ENCODE data around the gene CFAP410.

The CFAP410 gene

DNA sequence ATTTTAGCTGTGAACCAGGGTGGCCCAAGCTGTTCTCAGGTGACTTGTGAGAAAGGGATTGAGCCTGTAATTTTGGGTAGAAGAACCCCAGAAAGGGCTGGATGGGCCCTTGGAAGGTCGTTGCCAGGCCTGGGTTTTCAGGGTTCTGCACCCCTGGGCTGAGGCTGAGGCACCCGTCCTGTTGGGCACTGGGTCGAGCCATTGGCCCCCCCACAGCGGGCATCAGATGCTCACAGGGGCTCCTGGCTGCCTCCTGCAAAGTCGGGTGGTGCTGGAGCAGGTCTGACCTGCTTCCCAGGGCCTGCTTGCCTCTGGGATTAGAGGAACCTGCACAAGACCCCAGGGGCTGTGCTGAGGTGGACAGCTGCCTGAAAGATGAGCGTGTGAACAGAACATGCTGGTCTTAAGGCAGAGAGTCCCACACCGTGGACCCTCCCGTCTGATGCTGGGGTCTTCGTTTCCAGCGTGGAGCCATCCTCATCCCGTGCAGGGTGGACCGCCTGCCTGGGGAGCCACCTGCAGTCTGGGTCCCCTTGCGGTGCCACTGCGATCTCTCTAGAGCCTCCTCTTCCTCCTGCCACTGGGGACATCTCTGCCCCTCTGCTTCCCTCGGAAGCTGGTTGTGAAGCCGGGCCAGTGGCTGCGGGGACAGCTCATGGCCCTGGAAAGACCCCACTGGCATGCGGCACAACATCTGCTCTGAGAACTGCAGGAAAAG lies 12.5 kb upstream of the CFAP410 start:
- no peak for ATAC-seq
- TF ChIP-seq, protein P1, sequence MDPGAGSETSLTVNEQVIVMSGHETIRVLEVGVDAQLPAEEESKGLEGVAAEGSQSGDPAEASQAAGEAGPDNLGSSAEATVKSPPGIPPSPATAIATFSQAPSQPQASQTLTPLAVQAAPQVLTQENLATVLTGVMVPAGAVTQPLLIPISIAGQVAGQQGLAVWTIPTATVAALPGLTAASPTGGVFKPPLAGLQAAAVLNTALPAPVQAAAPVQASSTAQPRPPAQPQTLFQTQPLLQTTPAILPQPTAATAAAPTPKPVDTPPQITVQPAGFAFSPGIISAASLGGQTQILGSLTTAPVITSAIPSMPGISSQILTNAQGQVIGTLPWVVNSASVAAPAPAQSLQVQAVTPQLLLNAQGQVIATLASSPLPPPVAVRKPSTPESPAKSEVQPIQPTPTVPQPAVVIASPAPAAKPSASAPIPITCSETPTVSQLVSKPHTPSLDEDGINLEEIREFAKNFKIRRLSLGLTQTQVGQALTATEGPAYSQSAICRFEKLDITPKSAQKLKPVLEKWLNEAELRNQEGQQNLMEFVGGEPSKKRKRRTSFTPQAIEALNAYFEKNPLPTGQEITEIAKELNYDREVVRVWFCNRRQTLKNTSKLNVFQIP (CRISPR knock-in tag; IDR thresholded peaks at IDR 0.05; ENCODE audit: borderline replicate concordance, low read depth), result no peak
- no peak for TF ChIP-seq ZNF565 (CRISPR knock-in tag; conservative IDR thresholded peaks at IDR 0.05; ENCODE audit: low read depth)
- no peak for TF ChIP-seq RARB (CRISPR knock-in tag; IDR thresholded peaks at IDR 0.05)
- TF ChIP-seq ZC3H10 (CRISPR knock-in tag; IDR thresholded peaks at IDR 0.05), result no peak
- TF ChIP-seq ZNF8 (CRISPR knock-in tag; IDR thresholded peaks at IDR 0.05), result no peak
- TF ChIP-seq PPARA (CRISPR knock-in tag; IDR thresholded peaks at IDR 0.05; ENCODE audit: borderline replicate concordance), result no peak
- TF ChIP-seq, protein P2, sequence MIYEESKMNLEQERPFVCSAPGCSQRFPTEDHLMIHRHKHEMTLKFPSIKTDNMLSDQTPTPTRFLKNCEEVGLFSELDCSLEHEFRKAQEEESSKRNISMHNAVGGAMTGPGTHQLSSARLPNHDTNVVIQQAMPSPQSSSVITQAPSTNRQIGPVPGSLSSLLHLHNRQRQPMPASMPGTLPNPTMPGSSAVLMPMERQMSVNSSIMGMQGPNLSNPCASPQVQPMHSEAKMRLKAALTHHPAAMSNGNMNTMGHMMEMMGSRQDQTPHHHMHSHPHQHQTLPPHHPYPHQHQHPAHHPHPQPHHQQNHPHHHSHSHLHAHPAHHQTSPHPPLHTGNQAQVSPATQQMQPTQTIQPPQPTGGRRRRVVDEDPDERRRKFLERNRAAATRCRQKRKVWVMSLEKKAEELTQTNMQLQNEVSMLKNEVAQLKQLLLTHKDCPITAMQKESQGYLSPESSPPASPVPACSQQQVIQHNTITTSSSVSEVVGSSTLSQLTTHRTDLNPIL (CRISPR knock-in tag; IDR thresholded peaks at IDR 0.05; ENCODE audit: low read depth), result no peak
- TF ChIP-seq, protein P3, sequence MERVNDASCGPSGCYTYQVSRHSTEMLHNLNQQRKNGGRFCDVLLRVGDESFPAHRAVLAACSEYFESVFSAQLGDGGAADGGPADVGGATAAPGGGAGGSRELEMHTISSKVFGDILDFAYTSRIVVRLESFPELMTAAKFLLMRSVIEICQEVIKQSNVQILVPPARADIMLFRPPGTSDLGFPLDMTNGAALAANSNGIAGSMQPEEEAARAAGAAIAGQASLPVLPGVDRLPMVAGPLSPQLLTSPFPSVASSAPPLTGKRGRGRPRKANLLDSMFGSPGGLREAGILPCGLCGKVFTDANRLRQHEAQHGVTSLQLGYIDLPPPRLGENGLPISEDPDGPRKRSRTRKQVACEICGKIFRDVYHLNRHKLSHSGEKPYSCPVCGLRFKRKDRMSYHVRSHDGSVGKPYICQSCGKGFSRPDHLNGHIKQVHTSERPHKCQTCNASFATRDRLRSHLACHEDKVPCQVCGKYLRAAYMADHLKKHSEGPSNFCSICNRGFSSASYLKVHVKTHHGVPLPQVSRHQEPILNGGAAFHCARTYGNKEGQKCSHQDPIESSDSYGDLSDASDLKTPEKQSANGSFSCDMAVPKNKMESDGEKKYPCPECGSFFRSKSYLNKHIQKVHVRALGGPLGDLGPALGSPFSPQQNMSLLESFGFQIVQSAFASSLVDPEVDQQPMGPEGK (CRISPR knock-in tag; IDR thresholded peaks at IDR 0.05; ENCODE audit: borderline replicate concordance), result no peak
- no peak for TF ChIP-seq ZFP30 (CRISPR knock-in tag; IDR thresholded peaks at IDR 0.05)
- TF ChIP-seq, protein P4, sequence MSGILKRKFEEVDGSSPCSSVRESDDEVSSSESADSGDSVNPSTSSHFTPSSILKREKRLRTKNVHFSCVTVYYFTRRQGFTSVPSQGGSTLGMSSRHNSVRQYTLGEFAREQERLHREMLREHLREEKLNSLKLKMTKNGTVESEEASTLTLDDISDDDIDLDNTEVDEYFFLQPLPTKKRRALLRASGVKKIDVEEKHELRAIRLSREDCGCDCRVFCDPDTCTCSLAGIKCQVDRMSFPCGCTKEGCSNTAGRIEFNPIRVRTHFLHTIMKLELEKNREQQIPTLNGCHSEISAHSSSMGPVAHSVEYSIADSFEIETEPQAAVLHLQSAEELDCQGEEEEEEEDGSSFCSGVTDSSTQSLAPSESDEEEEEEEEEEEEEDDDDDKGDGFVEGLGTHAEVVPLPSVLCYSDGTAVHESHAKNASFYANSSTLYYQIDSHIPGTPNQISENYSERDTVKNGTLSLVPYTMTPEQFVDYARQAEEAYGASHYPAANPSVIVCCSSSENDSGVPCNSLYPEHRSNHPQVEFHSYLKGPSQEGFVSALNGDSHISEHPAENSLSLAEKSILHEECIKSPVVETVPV (CRISPR knock-in tag; IDR thresholded peaks at IDR 0.05), result no peak
- TF ChIP-seq CSDC2 (CRISPR knock-in tag; IDR thresholded peaks at IDR 0.05), result no peak
- no peak for TF ChIP-seq ZFP3 (CRISPR knock-in tag; IDR thresholded peaks at IDR 0.05)

DNA sequence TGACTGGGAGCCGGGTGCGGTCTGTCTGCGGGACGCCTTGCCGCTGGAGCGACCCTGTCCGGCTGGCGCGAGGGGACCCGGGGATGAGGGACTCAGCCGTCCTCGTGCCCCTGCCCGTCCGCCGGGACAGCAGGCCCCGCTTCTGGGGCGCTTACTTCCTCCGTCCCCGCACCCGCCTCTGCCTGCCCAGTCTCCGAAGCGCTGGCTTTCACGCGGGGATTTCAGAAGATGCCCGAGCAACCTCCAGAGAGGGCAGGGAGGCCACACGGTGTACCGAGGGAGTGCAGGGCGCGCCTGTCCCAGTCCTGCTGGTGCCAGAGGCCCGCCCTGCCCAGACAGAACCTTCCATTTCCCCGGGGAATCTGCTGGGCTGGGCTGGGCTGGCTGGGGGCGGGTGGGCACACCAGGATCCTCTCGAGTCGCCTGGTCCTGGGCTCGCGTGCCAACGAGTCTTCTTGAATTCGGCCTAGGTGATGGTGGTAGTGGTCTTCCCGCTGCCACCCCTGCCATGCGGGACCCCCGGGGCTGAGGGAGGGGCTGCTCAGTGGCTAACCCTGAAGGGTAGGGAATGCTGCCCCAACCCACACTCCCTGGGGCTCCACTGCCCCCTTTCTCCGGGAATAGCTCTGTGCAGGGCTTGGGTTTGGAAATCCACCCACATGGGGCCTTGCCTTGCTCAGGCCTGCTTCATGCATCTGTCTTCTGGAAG lies 11.7 kb upstream of the CFAP410 start:
- no peak for ATAC-seq
- TF ChIP-seq, protein P2 (CRISPR knock-in tag; IDR thresholded peaks at IDR 0.05; ENCODE audit: low read depth), result no peak
- TF ChIP-seq, protein P1 (CRISPR knock-in tag; IDR thresholded peaks at IDR 0.05; ENCODE audit: borderline replicate concordance, low read depth), result no peak
- TF ChIP-seq ESRRG (CRISPR knock-in tag; IDR thresholded peaks at IDR 0.05) (no peak), PPARA (CRISPR knock-in tag; IDR thresholded peaks at IDR 0.05; ENCODE audit: borderline replicate concordance) (no peak)

DNA sequence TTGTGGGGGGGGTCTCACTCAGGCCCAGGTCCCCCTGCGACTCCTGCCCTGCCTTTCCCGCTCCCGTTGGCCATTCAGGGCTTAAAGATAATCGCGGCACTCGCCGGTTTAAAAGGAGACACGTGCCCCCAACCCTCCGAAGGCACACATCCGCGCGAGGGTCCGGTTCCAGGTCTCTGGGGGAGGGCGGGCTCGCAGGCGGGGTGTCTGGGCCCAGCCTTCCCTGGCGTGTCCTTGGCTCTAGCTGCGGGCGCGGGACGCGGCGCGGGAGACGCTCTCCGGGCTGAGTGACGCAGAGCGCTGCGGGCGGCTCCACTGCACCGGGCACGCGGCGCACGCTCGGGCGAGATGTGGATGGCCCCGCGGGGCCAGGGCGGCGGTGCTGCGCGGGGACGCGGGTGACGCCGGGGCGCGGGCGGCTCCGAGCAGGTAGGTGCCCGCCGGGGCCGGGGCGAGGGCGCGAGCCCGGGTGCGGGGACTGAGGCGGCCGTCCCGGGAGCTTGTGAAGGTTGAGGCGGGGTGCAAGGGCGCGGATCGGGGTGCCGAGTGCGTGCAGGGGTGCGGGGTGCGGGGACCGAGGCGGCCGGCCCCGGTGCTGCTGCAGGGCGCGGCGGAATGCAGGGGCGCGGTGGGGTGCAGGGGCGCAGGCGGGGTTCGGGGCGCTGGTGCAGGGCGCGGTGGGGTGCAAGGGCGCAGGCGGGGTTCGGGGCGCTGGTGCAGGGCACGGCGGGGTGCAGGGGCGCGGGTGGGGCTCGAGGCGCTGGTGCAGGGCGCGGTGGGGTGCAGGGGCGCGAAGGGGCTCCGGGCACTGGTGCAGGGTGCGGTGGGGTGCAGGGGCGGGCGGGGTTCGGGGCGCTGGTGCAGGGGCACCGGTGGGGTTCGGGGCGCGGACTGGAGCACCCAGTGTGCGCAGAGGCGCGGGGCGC lies 10.9 kb upstream of the CFAP410 start:
- ATAC-seq, result no peak
- TF ChIP-seq, protein P5, sequence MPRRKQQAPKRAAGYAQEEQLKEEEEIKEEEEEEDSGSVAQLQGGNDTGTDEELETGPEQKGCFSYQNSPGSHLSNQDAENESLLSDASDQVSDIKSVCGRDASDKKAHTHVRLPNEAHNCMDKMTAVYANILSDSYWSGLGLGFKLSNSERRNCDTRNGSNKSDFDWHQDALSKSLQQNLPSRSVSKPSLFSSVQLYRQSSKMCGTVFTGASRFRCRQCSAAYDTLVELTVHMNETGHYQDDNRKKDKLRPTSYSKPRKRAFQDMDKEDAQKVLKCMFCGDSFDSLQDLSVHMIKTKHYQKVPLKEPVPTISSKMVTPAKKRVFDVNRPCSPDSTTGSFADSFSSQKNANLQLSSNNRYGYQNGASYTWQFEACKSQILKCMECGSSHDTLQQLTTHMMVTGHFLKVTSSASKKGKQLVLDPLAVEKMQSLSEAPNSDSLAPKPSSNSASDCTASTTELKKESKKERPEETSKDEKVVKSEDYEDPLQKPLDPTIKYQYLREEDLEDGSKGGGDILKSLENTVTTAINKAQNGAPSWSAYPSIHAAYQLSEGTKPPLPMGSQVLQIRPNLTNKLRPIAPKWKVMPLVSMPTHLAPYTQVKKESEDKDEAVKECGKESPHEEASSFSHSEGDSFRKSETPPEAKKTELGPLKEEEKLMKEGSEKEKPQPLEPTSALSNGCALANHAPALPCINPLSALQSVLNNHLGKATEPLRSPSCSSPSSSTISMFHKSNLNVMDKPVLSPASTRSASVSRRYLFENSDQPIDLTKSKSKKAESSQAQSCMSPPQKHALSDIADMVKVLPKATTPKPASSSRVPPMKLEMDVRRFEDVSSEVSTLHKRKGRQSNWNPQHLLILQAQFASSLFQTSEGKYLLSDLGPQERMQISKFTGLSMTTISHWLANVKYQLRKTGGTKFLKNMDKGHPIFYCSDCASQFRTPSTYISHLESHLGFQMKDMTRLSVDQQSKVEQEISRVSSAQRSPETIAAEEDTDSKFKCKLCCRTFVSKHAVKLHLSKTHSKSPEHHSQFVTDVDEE (CRISPR knock-in tag; IDR thresholded peaks at IDR 0.05), result no peak
- TF ChIP-seq, protein P4 (CRISPR knock-in tag; IDR thresholded peaks at IDR 0.05), result no peak
- TF ChIP-seq, protein P3 (CRISPR knock-in tag; IDR thresholded peaks at IDR 0.05; ENCODE audit: borderline replicate concordance), result no peak
- TF ChIP-seq ZNF8 (CRISPR knock-in tag; IDR thresholded peaks at IDR 0.05), result no peak
- no peak for TF ChIP-seq RARB (CRISPR knock-in tag; IDR thresholded peaks at IDR 0.05)
- no peak for TF ChIP-seq ZFP30 (CRISPR knock-in tag; IDR thresholded peaks at IDR 0.05)
- no peak for TF ChIP-seq ISL1 (CRISPR knock-in tag; IDR thresholded peaks at IDR 0.05)
- no peak for TF ChIP-seq ZC3H10 (CRISPR knock-in tag; IDR thresholded peaks at IDR 0.05)
